NCI-H446 treated with DMSO at 0.1 percent for 48 hours (cell line): ENCODE measurements around the gene INKA1.
A peak's percentile ranks its signal among the peaks of the same experiment; 100 is the strongest.
"Not testable (repeated sequence)": the region's sequence is repeated elsewhere in the genome, so short reads cannot be mapped to it uniquely, and the experiment has no call there.

Experiments used
- DNase-seq: peaks from one replicate; lab custom pipeline; 2025; lab: John Stamatoyannopoulos, UW

Gene INKA1

DNA sequence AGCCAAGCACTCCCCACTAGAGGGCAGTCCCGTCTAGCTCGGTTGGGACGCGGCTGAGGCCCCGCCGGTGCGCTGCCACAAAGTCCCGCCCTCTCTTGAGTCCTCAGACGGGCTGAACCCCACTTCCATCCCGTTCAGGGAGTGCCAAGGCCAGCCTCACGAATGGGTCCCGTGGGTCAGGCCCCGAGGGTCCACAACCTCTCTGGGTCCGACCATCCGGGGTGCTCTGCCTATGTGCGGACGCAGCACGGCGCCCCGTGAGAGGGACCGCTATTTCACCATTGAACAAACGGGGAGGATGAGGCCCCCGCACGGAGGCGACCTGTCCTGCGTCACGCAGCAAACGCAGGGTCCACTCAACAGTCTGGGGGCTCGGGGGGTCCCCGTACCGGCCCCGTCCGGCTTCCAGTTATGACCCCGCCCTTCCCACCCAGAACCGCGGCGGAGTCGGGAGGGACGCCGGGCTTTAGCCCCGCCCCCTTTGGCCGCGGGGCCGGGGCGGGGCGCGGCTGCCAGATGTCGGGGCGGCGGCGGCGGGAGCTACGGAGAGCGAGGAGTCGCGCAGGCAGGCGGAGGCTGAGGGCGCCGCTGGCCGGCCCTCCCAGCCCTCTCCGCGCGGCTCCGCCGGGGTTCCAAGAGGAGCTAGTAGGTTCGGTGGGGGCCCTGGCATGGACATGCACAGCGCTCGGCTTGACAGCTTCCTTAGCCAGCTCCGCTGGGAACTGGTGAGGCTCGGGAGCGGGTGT is at the start of gene INKA1:
Gene INKA1 (plus strand): TSS at position 543 of the 746 bp plus-strand sequence. CDS start 132 bp downstream, at position 675.
- DNase-seq: peak; percentile 12

DNA sequence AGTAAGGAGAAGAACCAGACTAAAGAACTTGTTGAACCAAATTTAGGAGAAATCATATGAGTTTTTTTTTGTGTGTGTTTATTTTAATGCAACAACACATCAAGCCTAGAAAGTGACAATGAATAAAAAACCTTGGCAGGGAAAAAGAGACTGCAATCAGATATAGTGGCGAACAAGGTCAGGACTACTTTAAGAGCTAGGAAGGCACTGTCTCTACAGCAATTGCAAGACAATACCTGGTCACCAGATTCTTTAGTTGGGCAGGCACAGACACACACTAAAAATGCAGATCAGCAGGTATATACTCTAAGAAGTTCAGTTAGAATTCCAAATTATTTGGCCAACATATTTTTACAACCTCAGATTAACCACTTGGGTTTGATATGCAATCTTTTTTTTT is 48.5 kb upstream of the INKA1 start:
- DNase-seq: no peak

DNA sequence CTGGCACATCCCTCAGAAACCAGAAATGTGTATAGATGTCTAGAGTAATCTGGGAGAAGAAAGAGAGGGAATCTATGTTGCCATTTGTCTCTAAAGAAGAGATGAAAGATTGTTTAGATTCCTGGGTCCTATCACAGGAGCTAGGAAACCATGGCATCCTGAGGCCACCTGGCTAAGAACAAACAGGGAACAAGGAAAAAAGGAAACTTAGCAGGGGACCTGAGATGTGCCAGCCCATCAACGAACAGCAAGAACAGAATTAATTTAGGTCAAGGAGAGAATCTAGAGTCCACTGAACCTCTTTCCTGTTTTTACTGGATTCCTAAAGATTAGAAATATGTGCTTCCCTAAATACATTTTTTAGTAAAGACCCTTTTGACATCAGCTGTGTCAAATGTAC is 47.0 kb upstream of the INKA1 start:
- no peak for DNase-seq

DNA sequence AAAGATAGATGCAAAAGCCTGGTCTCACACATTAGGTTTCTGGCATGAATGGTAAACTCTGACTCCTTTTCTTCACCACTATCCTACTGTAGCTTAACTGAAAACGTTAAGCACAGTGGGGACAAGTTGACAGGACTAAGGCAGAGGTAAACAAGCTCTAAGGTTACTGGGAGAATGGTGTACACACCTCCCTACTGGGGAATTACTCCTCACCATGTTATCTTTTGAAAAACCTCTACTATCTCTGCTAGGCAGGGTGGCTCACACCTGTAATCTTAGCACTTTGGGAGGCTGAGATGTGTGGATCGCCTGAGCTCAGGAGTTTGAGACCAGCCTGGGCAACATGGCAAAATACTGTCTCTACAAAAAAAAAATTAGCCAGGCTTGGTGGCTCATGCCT is 45.9 kb upstream of the INKA1 start:
- DNase-seq: no peak

DNA sequence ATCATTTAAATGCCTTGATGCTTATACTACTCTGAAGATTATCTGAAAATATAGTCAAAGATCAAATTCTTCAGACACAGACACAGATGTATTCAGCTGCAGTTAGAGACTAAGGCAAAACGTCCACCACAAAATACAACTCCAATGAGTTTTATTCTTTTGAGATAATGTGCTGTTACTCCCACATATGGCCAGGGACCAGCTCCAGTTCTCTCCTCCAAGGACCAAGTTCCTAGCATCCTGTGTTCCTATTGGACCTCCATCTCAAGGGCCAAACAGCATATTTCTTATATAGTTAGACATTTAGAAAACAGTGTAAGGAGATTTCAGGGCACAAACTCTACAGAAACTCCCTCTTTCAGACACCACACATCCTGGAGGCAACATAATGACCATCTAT is 43.8 kb upstream of the INKA1 start:
- DNase-seq: no peak

DNA sequence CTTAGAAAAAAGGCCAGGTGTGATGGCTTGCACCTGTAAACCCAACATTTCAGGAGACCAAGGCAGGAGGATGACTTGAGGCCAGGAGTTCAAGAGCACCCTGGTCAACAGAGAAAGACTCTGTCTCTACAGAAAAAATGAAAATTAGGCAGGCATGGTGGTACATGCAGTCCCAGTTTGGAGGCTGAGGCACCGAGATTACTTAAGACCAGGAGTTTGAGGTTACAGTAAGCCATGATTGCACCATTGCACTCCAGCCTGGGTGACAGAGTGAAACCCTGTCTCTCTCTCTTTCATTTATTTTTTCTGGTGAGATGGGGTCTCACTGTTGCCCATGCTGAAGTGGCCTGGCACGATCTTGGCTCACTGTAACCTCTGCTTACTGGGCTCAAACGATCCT is 41.4 kb upstream of the INKA1 start:
- no peak for DNase-seq

DNA sequence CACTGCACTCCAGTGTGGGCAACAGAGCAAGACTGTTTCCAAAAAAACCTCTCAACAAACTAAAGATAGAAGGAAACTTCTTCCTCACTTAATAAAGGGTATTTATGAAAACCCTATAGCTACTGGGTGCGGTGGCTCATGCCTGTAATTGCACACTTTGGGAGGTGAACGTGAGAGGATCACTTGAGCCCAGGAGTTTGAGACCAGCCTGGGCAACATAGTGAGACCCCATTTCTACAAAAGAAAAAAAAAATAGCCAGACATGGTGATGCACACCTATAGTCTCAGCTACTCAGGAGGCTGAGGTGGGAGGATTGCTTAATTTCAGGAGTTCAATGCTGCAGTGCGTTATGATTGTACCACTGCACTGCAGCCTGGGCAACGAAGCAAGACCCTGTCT is 39.1 kb upstream of the INKA1 start:
- DNase-seq: no peak

DNA sequence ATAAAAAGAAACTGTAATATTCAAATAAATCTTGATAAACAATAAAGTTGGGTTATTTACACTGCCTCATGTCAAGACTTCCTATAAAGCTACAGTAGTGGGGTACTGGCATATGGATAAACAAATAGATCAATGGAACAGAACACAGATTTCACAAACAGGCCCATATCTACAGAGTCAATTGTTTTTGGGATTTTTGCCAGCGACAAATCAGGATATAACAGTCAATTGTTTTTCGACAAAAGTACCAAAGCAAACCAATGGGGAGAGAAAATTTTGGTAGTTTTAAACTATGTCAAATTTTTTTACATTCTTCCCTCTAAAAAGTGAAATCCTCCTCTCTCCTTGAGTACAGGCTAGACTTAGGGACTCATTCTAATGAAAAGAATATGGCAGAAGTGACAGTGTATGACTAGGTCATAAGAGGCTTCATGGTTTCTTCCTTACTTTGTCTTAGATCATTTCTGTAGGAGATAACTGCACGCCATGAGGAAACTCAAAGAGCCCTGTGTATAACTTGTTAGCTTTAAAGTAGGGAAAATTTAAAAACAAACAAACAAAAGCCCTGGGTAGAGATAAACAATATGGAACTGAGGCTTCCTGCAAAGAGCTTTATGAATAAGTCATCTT is 33.7 kb upstream of the INKA1 start:
- DNase-seq: no peak

DNA sequence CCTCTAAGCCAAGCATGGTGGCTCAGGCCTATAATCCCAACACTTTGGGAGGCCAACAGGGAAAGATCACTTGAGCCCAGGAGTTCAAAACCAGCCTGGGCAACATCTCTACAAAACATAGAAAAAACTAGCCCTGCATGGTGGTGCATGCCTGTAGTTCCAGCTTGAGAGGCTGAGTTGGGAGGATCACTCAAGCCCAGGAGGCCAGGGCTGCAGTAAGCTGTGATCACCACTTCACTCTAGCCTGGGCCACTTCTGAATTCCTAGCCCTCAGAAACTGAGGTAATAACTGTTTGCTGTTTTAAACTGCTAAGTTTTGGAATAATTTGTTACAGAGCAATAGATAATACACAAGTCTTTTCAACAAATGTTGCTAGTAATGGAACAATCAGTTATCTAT is 33.1 kb upstream of the INKA1 start:
- DNase-seq: no peak

DNA sequence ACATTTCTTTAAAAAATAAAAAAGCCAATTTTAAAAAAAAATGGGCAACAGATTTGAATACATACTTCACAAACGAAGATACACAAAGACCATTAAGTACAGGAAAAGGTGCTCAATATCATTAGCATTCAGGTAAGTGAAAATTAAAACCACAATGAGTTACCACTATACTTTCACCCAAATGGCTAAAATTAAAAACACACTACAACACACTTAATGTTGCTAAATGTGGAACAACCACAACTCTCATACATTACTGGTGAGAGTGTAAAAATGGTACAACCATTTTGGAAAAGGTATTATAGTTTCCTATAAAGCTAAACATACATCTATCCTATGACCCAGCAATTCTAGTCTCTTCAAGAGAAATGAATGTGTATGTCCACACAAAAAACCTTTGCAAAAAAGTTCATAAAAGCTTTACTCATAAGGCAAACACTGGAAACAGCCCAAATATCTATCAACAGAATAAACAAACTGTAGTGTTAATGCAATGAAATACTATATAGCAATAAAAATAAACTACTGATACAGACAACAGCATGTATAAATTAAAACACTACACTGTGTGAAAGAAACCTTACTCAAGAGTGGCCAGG is 31.6 kb upstream of the INKA1 start:
- no peak for DNase-seq

DNA sequence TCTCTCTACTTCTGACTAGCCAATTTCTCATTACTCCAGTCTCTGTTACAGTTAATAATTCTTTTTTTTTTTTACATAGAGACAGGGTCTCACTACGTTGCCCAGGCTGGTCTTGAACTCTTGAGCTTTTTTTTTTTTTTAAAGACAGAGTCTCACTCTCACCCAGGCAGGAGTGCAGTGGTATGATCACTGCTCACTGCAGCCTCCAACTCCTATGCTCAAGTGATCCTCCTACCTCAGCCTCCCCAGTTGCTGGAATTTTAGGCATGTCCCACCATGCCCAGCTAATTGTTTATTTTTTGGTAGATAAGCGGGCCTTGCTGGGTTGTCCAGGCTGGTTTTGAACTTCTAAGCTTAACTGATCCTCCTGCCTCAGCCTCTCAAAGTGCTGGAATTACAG is 30.4 kb upstream of the INKA1 start:
- no peak for DNase-seq

DNA sequence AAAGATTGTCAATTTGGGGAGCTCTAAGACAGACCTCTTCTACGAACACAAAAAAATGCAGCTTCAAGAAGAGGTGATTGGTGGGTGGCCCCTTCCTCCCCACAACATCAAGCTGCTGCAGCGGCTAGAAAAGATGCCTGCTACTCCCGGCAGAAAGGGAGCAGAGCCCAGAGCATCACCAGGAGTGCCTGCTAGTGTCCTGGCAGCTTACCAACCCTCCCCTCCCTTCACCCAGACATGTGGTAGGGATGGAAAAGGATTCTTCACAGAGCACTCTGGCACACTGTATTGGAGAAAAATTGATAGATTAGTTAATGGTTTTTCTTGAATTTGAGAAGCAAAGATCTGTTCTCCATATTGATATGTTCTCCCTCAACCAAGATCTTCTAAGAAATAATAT is 27.5 kb upstream of the INKA1 start:
- peak; percentile 0 for DNase-seq

DNA sequence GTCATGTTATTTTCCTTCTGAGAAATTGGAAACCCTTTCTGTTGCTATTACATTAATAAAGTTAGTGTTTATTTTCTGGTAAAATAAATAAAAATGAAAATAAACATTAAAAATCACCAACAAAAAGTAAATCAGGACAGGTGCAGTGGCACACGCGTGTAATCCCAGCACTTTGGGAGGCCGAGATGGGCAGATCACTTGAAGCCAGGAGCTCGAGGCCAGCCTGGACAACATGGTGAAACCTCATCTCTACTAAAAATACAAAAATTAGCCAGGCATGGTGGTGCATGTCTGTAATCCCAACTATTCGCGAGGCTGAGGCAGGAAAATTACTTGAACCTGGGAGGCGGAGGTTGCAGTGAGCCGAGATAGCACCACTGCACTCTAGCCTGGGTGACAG is 27.0 kb upstream of the INKA1 start:
- not testable (repeated sequence) for DNase-seq

DNA sequence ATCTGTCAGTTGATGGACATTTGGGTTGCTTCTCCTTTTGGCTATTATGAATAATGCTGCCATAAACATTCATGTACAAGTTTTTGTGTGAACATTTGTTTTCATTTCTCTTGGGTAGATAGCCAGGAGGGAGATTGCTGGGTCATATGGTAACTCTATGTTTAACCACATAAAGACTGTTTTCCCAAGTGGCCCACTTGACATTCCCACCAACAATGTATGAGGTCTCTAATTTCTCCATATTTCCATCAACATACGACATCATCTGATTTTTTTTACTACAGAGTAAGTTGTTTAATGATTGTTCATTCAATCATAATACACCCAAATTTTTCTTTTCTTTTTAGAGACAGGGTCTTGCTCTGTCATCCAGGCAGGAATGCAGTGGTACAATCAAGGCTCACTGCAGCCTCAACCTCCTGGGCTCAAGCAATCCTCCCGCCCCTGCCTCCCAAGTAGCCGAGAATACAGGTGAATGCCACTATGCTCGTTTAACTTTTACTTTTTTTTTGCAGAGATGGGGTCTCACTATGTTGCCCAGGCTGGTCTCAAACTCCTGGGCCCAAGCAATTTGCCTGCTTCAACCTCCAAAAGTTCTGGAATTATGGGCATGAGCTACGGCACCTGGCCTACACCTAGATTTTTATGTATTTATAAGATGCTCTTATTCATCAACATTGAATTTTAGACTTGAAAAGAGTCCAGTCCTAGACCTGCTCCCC is 23.5 kb upstream of the INKA1 start:
- no peak for DNase-seq

DNA sequence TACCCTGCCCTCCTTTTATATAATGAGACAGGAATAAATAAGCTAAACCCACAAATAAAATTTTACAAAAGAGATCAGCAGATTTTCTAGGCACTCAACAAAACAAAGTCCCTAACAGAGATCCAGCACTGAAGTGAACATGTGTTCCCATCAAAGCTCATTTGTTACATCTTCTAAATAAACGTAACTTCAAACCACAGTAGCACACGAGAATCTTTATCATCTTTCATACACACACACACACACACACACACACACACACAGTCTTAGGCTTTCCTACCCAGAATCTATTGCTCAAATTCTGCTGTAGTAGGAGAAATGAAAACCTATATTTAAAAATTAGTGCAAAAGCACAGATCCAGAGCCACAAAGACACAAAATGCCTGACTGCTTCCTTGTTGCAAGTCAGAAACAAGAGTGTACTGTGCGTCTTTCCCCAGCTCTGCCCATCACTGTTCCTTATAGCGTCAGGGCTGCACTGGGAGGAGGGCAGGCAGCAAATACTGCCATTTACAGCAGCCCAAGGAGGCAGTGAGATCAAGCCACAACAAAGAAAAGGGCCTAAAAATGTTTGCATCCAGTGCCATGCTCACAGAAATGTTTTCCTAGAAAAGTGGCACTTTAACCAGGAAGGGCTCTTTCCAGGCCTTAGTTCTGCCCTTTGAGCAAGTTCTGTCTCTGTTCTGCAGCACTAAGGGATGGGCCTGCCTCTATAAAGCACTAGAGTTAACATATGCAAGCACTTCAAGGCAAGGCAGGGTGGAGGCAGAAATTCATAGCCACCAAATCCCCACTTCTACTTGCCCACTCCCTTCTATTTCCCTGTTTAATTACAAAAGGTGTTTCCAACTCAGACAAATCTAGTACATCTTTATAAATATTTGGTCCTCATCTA is 22.7 kb upstream of the INKA1 start:
- no peak for DNase-seq

DNA sequence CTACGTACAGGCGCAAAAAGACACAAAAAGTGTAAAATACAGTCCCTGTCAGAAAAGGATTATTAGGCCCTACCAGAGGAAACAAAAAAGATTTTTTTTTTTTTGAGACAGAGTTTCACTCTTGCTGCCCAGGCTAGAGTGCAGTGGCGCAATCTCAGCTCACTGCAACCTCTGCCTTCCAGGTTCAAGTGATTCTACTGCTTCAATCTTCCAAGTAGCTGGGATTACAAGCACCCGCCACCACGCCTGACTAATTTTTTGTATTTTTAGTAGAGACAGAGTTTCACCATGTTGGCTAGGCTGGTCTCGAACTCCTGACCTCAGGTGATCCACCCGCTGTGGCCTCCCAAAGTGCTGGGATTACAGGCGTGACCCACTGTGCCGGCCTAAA is 22.1 kb upstream of the INKA1 start:
- not testable (repeated sequence) for DNase-seq

DNA sequence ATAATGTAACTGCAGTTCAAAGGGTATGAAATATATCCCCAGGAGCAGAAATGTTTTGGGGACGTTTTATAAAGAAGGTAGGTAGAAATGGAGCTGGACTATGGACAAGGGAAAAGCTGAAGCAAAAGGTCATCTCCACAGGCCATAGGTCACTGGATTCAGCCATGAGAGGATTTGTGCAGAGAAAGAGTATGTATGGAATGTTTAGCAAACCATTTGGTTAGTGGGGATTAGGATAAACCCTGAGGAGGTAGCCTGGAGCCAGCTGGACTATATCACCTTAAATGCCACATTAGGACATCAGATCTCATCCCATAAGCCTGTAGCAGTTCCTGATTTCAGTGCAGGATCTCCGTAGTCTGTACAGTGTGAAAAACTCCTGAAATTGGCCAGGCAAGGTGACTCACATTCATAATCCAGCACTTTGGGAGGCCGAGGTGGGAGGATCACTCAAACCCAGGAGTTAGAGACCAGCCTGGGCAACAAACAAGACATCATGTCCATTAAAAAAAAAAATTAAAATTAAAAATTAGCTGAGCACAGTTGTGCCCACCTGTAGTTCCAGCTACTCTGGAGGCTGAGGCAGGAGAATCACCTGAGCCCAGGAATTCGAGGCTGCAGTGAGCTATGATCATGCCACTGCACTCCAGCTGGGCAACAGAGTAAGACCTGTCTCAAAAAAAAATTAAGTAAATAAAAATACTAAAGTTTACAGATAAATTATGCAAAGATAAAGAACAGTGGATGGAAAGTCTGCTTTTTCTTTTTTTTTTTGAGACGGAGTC is 21.5 kb upstream of the INKA1 start:
- no peak for DNase-seq

DNA sequence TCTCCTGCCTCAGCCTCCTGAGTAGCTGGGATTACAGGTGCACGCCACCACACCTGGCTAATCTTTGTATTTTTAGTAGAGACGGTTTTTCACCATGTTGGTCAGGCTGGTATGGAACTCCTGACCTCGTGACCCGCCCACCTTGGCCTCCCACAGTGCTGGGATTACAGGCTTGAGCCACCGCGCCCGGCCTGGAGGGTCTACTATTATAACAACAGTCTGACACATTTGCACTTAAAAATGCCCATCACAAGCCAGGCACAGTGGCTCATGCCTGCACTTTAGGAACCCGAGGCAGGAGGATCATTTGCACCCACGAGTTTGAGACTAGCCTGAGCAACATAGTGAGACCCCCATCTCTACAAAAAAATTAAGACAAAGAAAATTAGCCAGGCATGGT is 20.8 kb upstream of the INKA1 start:
- DNase-seq: not testable (repeated sequence)

DNA sequence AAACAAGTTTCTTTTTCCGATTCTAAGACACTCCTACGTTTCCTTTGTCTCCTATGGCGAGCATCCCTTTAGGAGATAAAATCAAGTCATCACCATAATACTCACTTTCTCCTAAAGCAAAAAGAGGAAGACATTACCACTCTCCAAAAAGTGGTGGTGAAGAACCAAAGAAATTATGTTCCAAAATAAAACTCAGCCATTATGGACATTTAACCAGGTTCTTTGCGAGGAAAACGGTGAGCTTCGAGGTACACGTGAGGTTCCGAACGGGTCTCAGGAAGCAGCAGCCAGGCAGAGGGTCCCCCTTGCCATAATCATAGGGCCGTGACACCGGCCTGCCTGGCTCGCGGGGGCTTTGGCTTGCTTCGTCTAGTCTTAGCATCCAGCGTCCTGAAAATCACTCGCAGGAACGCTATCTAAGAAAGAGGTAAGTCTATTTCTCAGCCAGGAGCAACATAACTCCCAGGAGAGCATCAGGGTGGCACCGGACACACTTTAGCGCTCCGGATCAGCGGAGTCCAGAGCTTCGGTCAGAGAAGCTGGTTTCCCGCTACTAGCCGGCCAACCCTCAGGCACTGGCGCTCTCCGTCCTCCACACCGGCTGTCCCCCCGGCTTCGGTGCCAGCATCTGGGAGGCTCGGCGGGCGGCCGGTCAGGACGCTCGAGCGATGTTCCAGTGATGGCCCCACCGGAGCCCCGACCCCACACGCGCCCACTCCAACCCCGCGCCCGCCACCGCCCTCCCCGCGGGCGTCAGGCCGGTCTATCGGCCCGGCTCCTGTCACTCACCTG is 17.3 kb upstream of the INKA1 start:
- DNase-seq: no peak
